Mesenteric fat pad (tissue), 1 donor: Measurements from ENCODE around the gene BABAM2. TPM values are rescaled to one million over a fixed set of nuclear protein-coding genes. Genes with fewer than 3 reads are reported as not detected.

ENCODE experiments used
- DNase-seq: peaks from one replicate; pipeline ENCODE4 v3.0.0-alpha.2; 2020; ENCODE audit warnings: low spot score
- total RNA-seq: library from RNA; stranded (reverse); fragmentation: NEBNext Ultra II Directional; extraction: Animal tissue kit (Norgen Biotek cat#: 25700); gene quantifications from one replicate; pipeline ENCODE4 v1.2.1, GENCODE V29; 2021
- donor health status: DM: yes; HTN: yes; CAD: no.

The BABAM2 gene
- total RNA-seq, 1 donor from 2014 or later: 36.0 TPM

DNA sequence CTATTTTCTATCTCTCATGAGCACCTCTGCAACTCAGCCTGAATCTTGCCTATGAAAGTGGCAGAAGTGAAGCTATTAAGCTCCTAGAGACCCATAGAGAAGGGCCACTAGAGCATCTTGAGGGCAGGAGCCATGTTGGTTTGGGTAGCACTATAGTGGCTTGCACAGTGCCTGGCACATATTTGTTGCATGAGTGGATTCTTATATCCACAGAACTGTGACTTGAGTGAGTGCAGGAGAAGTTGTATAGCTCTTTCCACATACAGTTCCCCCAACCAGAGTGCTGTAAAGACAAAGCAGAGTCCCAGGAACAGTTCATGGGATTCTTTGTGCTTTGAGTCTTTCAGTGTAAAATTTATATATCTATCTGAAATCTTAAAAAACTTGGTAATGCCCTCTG lies 296.7 kb downstream of the BABAM2 start:
- no peak for DNase-seq

DNA sequence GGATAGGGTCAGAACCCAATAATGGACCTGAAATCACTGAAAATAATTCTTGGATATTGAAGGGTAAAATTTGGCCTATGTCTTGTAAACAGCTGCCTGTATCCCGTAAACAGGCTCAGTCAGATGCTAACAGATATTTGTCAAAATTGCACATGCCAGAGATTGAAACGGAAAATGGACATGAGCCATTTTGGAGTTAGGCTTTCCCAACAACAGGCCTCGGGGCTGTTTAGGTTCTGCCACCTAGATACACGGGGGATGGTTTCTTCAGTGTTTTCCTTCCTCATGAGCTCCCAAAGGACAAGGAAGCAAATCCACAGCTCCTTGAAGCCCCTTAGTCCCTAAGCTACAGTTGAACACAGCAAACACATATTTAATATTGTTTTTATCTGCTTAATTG lies 297.9 kb downstream of the BABAM2 start:
- DNase-seq: no peak

DNA sequence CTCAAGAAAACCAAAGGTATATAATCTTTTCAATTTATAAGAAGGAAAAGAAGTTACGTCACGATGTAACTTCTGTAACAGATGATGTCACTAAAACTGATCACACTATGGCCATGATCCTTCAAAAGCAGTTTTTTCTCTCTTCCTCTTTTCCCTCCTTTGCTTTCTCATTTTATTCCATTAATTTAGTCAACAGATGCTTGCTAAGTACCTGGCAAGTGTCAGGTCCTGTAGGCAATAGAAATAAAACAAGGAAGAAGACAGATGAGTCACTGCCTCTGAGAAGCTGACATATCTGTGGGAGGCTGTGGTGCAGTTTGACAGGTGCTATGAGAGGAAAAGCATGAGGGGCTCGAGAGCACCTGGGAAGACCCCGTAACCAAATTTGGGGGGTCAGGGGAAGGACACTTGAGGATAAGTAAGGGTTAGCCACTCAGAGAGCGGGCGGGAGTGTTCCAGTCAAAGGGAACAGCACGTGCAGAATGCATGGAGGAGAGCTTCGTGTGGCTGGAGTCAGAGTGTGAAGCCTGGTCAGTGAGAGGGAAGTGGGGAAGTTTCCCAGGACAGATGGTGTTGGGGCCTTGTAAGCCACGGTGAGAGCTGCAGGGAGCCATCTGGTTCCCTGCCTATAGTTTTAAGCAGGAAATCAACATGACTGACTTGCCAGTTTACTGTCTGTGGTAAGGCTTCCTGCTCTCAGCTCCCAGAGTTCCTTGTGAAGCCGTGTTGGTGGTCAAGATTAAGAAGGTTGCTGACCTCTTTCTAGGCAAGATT lies 303.3 kb downstream of the BABAM2 start:
- DNase-seq: no peak

DNA sequence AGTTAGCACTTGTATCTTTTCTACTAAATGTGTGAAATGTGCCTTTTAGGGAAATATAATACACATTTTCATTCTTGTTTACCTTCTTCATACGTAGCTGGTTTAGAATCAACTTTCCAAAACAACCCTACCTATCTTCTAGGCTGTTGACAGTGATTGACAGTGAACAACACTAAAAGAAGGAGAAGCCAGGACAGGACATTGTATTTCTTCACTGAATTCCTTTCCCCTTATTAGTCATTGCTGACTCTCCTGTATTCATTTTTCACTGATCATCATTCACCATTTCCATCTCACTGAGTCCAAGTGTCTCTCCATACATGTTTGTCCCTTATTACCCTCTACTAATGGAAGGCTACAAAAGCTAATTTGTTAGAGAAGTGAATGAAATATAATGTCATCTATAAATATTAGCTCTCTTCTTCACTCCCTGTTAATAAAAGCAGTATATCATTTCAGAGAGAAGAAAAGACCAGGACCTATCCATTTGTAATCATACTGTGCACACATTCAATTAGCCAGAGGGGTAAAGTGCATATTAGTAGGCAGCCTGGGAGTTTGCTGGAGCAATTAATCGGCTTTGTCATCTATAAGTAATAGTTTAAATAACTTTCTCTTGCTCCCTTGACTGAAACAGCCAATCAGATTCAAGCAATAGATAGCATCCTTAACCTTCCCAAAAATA lies 309.6 kb downstream of the BABAM2 start:
- no peak for DNase-seq

DNA sequence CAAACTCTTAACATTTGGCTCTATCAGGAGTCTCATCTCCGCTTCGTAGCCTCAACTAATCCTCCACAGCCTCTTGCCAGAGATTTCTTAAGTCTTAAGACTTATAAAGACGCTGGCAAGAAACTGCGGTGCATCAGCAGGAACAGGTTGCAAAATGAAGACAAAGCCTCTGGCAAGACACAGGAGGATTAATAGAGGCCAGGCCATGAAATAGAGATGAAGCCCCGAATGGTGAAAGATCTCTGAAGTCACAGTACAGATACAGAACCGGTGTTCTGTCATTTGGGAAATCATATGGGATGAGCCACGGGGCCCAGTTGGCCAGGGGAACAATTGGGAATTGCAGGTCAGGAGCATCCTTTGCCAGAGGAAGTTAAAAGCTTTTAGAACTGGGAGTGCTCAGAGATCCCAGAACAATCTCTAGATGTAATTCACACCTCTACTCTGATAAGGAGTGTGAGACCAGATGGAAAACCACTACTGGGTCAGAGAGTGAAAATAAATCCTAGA lies 311.2 kb downstream of the BABAM2 start:
- DNase-seq: no peak

DNA sequence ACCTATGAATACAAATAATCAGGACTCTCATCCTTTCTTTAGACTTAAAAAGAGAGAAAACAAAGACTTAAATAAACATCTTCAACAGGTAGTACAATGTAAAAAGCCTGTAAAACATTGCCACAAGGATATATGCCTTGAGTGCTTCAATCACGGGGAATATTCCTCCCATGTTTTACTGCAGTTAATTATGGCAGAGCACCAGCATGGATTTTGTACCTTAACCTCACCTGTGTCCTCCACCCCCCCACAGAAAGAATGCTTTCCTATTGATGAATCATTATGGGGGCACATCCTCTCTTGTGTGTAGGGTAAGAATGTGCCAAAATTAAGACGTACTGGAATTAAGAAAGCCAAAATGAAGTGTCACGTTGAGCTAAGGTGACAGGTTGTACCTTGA lies 312.2 kb downstream of the BABAM2 start:
- no peak for DNase-seq

DNA sequence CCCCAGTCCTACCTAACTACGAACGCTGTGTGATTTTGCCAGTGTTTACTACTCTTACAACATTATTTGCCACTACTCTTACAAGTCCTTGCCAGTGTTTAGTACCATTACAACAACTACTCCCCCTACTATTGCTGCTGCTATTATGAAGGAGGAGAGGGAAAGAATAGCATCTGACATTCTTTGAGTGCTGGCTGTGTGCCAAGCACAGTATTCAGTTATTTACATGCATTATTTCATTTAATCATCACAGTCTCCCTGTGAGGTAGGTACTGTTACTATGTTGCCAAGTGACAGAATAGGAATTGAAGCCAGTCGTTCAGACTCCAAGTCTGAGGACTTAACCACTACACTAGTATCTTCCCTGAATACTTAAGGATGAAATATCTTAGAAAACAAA lies 316.2 kb downstream of the BABAM2 start:
- no peak for DNase-seq

DNA sequence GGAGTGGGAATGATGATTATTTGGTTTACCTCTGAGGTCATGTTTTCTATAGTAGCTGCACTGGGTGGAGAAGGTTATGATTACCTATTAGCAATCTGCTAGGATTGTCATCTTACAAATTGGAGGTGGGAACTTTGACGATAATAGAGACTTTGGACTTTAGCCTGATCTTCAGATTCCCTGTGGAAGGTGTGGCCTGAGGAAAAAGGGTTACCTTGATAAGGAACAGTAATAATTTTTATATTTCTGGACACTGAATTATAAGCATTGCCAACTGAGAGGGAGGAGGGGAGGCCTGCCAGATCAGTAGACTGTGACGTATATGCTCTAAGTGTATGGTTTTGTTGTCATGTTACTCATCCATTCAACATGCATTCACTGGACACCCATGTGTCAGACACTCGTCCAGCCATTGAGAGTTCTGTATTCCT lies 318.7 kb downstream of the BABAM2 start:
- no peak for DNase-seq

DNA sequence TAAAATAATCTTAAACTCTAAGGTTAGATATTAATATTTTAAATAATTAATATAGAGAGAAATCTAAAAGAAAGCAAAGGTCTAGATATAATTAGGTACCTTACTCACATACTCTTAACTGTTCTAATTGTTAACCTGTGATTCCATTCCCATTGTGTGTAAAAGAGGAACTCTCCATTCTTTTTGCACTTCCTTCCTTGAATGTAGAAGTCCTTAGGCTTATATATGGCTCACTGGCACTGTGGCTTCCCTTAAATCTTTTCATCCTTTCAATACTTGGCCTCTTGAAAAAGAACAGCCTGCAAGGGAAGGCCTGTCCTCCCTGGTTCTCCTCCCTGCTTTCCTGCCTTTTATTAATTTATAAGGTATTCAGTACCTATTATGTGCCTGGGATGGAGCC lies 319.3 kb downstream of the BABAM2 start:
- DNase-seq: no peak

DNA sequence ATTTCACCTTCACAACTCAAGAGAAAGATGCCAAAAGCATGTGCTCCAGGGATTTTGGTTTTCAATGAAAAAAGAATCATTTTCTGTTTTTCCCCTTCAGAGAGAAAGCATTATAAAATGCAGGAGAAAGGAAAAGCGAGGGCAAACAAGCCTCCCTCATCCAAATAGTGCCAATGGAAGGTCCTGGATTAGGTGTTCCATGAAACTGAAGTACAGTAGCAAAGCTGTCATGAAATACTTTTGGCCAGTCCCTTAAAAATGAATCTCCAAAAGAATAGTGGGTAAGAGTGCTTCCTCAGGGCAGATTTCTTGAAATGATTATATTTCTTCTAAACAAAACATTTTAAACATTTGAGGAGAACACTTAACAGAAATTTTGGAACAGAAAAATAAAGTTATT lies 320.0 kb downstream of the BABAM2 start:
- DNase-seq: no peak

DNA sequence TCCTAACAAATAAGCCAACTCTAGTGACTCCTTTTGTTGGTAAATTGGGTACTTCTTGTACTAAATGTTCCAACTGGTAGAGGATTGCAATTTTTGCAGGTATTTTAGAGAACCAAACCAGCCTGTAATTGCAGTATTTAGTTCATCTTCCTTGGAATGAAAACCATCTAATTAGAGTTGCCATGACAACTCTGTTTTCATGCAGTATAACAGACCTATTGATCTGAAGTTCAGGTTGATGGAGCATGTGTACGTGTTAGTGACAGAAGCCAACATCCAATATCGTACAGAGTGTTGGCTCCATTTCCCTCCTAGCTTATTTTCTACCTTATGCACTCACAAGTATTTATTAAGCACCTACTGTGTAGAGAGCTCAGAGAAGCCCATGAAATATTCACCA lies 325.8 kb downstream of the BABAM2 start:
- no peak for DNase-seq

DNA sequence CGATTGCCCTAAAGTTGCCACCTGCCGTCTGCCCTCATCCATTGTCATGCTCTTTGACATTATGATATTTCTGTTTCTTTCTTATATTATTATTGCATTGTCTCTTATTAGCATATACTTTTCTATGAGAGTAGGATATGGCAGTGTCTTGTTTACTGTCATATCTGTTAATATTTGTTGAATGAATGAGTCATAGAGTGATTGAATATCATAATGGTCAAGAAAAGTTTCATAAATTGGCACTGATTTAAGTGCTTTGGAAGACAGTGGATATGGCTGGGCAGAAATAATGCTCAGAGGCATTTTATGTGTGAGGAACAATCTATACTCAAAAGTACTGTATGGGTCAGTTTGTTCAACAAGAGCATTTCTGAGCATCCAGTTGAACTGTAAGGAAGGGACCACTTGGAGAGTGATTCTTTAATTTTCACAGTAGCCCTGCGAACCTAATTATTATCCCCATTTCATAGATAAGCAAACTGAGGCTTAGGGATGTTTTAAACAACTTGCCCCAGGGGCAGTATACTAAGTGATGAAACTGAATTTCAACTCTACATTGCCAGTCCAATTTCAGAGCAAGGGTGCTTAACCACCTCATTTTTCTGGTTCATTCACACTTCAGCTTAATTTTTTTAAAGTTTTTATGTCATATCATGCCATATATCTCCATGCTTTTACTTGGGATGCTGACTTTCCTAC lies 326.7 kb downstream of the BABAM2 start:
- no peak for DNase-seq

DNA sequence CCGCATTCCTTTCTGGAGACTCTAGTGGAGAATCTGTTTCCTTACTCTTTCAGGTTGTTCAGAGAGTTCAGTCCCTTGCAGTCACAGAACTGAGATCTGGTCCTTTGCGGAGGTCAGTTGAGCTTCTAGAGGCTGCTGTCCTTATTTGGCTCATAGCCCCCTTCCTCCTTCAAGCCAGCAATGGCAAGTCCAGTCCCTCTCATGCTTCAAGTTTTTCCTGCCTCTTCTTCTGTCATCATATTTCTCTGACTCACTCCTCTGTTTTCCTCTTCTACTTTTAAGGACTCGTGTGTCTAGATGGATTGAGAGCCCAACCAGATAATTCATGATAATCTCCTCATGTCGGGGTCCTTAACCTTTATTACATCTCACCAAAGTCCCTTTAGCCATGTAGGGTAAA lies 328.6 kb downstream of the BABAM2 start:
- no peak for DNase-seq

DNA sequence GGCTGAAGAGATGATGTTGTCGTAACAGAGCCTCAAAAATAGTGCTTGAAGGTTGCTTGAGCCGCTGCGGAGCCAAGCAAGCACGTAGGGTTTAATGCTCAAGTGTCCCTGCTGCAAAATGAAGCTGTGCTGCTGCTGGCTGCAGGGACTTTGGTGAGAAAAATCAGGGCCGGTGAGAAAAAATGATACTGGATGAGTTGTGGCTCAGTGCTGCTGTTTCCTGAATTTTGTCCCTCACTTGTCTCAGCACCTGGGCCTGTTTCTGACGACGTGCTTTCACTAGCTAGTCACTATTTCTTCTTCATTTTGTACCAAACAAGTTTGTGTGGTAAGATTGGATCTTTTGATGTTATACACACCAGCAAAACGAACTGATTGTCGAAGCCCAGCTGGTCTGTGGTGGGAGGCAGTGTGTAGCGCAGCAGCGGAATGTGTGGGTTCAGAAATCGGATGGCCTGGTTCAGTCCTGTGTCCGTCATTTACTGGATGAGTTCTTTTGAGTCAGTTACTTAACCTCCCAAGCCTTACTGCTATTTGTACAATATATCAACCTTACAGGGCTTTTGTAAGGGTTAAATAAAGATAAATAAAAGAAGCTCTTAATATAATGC lies 329.3 kb downstream of the BABAM2 start:
- no peak for DNase-seq

DNA sequence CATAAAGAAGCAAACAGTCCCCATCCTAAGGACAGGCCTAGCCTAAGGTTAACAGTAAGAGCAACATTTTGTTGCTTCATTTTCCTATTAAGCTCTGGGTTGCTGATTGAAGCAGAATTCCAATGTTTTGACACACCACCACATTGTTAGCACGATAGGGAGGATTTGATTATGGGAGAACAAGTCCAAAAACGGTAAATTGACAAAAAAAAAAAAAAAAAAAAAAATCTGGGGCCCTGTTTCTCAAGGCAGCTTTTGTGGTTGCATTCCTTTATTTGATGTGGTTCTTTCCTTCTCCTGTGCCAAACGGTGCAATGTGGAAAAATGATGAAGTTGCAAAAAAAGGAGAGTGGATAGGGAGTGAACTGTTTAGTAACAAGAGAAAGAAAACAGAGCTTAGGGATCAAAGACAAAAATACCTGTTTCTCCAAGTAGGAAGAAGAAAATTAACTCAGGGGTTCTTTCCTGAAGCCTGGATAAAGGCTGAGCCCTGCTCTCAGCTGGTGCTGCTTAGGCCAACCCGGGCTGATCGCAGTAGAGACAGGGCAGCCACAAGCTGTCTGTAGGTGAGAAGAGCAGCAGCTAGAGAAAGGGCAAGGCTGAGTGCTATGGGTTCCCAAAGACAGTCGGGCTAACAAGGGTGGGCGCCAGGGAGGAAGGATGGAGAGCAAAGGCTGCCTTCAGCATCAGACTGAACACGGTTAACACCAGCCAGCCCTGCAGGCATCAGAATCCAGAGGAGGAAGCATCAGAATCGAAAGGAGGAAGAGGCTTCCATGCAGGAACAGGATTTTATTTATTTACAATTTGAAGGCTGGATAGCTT lies 334.3 kb downstream of the BABAM2 start:
- DNase-seq: no peak

DNA sequence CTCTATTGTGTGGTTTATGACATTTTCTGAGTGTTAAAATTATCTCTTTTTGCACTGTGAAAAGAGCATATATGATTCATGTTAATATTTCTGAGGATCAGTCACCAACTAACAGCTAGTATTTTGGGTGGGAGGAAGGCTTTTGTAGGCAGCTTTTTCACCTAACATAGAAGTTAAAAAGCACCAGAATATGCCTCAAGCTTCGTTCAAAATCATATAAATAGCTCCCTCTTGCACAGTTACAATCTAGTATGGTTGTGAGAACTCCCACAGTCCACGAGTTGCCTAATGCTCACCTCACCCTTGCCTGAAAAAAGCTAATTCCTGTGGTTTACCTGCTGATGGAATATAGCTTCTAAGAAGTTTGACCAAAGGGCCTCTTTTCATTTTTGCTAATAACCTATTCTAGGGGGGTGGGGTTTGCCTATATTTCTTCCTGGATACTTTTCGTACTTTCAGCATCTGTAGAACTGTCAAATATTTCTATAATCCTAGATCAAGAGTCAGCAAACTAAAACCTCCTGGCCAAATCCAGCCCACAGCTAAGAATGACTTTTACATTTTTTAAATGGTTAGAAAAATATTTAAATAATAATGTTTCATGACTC lies 335.0 kb downstream of the BABAM2 start:
- DNase-seq: no peak

DNA sequence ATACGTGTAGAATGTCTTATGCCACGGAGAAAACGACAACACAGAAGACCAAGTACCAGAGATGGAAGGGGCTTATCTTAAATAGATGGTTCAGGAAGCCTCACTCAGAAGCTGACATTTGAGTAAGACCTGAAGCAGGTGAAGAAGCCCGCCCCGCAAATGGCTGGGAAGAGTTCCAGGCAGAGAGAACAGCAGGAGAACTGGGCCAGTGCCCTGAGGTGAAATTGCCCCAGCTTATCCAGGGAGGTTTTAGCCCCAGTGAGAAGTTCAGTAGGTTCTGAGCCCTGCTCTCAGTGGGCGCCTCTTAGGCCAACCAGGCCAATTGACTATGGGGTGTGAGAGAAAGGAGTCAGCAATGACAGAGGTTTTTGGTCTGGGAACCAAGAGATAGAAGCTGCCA lies 336.0 kb downstream of the BABAM2 start:
- DNase-seq: no peak

DNA sequence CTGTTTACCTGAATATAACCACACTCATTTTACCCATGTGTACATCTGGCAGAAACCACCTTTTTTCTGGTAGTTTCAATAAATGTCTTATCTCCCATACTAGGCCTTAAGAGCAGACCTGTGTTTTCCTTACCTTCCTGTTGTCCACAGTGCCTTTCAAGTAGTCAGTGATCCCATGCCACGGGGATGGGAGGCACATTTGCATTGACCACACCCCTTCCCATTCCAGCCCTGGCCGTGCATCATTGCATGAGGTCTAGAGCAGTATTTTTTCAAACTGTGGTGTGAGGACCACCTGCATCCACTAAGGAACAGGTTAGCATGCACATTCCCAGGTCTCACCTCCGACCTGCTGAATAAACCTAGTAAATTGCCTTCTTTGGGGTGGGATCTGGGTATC lies 337.0 kb downstream of the BABAM2 start:
- no peak for DNase-seq

DNA sequence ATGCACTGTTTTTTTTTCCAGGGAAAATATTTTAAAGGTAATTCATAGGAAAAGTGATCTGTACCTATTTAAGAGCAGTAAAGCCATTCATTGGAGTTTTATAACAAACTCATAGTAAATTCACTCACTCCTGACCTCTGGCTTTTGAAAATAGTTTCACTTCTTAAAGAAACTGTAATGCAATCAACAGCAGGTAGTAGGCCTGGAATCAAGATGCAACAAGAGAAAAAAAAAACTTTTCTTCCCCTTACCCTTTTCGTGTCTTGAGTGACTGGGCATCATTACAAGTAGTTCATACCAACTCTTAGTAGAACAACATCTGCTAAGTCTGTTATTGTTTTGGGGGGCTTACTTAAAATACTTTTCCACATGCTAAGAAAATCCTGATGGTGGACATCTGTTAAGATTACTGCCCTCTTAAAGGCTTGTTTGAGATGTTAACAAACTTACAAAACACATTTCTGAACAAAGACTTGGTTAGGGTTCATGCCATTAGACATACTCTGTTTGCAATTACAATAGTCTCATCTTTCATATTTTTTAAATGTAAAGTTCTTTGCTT lies 338.0 kb downstream of the BABAM2 start:
- DNase-seq: no peak

DNA sequence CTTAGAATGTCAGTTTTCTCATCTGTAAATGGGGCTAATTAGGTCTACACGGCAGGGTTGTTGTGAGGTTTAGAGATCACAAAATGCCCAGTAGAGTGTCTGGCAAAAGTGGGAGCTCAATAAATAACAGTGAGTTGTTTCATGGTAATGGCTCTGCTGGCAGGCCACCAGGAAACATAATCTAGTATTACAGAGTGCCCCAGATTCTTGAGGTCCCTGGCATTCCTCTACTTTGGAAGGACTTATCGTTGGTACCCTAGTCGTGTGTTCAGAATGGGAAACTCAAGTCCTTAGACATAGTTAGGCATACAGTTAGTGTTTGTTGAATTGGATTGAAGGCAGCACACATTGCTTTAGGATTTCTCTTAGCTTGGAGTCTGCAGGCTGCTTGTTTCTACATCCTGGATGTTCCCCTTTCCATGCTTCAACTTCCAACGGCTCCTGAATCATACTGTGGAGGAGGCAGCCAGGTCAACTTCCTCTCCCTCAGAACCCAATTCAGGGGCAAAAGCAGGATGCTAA lies 340.6 kb downstream of the BABAM2 start:
- DNase-seq: no peak
